Middle frontal gyrus (tissue), 1 donor: ENCODE data around the gene CNTLN.
"Not testable (repeated sequence)": the region's sequence is repeated elsewhere in the genome, so short reads cannot be mapped to it uniquely, and the experiment has no call there.

ENCODE experiments used
- DNase-seq: peaks from one replicate; pipeline ENCODE4 v3.0.0-alpha.2; 2015; ENCODE audit warnings: low spot score; ENCODE audit errors: extremely low spot score

Gene CNTLN

DNA sequence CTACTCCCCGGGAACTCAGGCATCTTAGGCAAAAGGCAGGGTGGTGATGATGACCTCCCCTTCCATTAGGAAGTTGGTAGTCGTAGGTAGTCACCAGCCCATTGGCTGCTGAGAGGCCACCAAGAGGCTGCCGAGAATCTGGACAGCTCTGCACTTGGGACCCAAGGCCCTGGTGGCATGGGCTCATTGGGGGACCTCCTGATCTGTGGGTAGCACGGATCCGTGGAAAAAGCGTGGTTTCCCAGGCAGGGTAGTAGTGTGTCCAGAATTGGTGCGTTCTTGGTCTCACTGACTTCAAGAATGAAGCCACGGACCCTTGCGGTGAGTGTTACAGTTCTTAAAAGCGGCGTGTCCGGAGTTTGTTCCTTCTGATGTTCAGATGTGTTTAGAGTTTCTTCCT, 158.8 kb downstream of the CNTLN start:
- DNase-seq, result no peak

DNA sequence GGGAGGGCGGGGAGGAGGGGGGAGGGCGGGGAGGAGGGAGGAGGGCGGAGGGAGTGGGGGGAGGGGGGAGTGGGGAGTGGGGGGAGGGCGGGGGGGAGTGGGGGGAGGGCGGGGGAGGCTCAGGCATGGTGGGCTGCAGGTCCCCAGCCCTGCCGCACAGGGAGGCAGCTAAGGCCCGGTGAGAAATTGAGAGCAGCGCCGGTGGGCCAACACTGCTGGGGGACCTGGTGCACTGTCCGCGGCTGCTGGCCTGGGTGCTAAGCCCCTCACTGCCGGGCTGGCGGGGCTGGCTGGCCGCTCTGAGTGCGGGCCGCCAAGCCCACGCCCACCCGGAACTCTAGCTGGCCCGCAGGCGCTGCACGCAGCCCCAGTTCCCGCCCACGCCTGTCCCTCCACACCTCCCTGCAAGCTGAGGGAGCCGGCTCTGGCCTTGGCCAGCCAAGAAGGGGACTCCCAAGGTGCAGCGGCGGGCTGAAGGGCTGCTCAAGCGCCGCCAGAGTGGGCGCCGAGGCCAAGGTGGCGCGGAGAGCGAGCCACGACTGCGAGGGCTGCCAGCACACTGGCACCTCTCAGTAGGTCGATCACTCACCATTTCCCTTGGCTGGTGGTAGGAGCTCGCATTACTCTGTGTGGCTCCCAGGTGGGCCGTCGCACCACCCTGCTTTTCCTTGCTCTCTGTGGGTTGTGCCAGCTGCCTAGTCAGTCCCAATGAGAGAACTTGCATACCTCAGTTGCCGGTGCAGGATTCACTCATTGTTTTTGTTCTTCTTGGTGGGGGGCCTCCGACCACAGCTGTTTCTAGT, 160.2 kb downstream of the CNTLN start:
- DNase-seq, result no peak

DNA sequence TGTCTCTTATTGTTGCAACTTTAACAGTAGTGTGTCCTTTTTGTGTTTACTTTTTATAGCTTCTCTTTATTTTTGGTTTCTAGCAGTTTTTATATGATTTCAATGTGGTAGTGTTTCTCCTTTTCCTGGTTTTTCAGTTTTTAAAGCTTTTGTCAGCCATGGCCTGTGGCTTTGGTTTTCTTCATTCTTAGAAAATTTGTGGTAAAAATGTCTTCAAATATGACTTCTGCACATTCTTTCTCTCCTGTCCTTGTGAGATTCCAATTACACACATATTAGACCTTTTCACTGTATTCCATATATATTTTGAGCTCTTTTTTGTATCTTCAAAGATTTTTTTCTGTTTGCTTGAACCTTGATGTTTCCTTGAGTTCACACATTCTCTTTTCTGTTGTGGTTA, 180.5 kb downstream of the CNTLN start:
- DNase-seq, result no peak

DNA sequence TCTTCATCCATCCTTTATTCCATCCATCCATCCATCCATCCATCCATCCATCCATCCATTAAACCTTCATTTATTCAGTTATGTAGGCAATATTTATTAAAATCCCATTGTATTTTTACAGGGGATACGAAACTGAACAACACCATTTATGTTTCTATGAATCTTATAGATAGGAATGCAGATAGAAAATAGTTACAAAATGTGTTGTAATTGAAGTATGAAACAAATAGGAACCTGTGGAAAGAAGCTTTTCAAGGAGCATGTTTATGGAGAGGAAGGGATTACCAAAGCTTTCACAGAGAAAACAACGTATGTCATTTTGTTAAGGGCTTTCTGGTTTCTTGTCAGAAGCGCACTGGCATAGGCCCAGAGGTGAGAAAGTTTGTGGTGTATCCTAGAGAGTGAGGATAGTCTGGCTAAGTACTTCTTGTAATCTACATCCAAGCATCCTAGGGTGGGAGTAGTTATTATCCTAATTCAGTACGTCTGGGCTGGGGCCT, 184.0 kb downstream of the CNTLN start:
- no peak for DNase-seq

DNA sequence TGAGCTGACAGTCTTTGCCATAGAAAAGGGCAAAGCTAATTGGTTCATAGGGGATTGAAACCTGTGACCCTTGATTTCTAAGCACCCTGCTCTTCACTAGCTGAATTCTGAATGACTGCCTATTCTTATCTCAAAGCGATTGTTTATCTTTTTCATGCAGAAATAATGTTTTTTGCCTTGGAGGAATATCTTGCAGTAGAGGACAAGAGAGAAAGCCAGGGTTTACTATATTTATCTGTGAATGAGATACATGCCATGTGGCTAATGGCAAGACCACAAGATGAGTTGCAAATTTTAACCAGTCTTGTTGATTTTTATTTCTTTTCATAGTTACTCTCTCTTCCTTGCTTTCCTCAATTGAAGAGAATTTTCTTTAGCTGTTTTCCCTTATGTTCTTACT, 185.0 kb downstream of the CNTLN start:
- no peak for DNase-seq

DNA sequence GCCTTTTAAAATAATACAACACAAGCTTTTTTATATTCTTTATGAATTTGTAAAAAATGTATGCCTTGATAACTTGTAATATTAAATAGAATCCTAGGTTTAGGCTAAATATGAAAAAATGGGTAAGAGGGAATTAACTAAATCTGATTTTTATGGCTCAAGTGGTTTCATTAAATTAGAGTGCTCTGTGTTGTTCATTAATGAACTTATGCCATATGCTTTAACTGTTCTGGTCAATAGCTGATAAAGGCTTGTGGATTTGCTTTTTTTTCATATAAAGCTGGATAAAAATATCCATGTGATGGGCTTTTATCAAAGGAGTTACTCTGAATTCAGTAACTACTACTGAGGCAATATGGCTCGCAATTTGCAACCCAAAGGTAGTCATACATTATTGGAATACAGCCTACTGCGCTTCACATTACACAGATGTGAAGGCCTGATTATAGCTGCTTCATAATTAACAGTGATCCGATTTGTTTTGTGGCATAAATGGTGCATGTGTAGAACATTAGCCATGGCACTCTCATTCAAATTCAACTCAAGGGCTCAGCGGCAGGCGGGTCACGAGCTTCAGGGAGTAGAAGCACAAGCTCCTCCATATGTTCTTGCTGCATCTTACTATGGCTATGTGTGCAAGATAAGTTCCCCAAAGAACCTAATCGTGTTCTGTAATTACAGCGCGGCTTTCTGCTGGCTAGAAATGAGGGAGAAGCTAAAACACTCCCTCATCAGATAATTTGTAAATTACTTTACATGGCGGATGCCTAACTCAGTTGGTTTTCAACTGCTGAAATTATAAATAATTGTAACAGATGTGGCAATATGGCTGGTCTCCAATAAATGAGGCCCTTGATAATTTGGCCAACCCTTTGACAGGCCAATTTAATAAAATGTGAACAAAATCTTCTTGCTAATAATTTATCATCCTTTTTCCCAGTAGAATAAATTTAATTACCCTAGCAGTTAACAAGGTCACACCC, 188.3 kb downstream of the CNTLN start:
- no peak for DNase-seq

DNA sequence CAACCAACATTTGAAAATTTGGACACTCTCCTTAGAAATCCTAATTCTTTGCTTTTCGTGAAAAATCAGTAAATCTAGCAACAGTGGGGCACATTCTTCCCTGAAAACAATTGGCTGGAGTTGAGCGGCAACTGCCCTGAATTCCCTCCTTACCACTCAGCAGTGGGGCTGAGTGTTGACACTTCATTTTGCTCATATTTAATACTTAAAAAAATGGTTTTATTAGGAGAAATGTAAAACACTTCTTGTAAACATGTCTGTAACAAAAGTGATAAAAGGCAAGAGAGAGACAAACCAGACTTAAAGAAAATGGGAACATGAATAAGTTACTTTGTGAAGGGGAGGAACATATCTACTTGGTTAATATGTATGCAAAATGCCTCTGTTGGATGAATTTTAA, 193.5 kb downstream of the CNTLN start:
- DNase-seq, result no peak

DNA sequence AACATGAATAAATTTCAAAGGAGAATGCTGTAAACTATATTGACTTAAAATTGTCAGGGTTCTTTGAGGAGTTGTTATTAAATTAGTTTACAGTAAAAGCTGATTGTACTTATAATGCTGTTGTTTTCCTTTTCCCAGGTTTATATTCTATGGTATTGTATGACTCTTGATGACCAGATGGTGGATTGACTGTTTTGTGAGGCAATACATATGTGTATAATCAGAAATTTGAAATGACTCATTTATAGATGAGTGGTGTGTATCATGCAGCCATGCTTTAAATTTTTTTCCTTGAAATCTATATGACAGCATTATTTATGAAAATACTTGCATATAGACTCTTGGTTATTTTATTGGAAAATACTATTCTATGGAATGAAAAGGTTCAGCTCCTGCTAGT, 195.3 kb downstream of the CNTLN start:
- DNase-seq, result no peak

DNA sequence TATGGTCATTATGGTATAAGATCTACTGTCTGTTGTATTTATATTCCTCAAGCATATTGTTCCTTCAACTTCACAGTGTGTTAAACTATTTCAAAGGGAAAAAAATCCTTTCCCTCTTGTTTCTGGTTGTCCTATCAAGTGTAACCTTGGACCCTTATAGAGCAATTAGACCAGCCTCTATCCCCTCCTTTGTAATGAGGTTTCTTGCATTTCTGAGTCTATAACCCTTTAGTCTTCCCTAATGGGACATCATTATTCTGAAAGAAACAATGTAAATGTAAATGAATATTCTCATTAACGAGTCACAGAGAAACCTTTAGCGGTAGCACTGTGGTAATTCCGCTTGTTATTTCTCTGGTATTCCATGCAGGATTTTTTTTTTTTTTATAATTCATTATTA, 197.3 kb downstream of the CNTLN start:
- DNase-seq, result no peak

DNA sequence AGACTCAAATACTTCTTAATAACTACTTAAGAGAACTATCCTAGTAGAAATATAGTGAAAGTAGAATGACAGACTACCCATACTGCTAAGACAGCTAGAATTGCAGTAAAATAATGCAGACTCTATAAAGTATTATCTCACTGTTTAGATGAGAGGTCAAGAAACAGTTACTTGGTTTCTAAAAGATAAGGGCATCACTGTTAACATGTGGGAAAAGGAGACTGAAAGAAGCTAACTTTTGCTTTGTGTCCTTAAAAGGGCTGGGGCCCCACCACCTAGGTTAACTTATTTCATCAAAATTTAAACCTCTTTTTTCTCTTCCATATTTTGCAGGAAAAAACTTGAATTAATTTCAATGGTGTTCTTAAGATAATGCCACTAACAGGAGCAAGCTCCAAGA, 204.3 kb downstream of the CNTLN start:
- DNase-seq, result no peak

DNA sequence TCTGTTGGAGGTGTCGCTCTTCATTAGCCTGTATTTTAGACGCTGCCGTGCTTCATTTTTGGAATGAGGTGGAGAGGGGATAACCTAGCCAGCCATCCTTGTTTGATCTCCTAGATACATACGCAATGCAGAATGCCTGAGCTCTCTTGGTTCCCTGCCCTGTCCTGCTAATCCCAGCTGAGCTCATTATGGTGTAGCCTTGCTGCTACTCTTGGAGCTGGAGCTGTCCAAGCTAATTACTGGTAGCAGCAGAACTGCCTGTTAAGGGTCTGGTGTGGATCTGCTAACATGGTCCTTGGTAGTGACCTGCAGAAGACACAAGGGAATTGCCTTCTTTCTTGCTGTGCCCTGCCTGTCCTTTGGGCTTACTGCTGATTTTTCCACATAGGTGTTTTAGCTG, 207.9 kb downstream of the CNTLN start:
- DNase-seq, result no peak

DNA sequence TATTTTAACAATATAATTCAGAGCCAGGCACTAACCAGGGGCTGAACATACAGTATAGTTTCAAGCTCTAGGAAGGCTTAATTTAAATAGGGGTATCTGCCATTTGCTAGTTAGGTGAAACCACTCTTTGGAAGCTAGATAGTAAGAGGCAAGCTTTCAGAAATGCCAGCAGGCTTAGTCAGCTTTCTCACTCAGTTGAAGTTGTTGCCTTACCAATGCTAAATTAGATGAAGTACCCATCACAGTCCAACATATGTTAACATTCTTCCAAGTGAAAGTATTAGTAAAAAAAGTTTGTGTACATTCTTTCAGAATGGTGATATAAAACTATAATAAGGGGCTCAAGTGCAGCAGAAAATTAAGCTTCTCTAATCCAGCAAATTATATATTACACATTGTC, 215.0 kb downstream of the CNTLN start:
- no peak for DNase-seq

DNA sequence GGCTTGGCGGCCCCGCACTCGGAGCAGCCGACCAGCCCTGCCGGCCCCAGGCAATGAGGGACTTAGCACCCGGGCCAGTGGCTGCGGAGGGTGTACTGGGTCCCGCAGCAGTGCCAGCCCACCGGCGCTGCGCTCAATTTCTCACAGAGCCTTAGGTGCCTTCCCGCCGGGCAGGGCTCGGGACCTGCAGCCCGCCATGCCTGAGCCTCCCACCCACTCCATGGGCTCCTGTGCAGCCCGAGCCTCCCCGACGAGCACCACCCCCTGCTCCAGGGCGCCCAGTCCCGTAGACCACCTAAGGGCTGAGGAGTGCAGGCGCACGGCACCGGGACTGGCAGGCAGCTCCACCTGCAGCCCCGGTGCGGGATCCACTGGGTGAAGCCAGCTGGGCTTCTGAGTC, 219.2 kb downstream of the CNTLN start:
- DNase-seq, result not testable (repeated sequence)

DNA sequence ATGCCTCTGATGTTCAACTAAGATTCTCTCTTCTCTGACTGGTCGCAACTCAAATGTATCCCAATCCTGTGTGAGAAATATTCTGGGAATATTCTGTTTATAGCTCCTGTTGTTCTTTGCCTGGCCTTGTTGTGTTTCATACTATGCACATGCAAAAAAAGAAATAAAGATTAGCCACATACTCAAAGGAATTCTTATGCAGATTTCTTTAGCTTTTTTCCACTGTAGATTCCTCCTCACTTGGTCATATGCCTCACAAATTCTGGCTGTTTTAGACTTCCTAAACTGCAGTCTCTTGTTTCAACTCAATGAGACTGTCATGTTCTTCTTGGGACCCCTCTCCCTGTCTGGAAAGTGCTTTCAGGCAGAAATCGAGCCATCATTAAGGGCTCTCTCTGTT, 226.5 kb downstream of the CNTLN start:
- no peak for DNase-seq

DNA sequence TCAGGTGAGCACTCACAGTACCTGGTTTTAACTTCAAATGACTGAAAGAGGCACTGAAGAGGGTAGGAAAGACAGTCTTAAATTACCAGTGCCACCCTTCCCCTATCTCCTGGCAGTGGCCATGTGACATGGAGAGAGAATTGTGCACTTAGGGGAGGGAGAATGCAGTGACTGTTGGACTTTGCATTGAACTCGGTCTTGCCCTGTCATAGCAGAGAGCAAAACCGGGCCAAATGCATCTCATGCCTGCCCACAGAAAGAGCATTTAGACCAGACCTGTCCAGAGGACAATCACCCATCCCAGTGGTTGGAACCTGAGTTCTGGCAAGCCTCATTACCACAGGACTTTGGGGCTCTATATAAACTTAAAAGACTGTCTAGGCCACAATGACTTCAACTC, 232.2 kb downstream of the CNTLN start:
- DNase-seq, result no peak

DNA sequence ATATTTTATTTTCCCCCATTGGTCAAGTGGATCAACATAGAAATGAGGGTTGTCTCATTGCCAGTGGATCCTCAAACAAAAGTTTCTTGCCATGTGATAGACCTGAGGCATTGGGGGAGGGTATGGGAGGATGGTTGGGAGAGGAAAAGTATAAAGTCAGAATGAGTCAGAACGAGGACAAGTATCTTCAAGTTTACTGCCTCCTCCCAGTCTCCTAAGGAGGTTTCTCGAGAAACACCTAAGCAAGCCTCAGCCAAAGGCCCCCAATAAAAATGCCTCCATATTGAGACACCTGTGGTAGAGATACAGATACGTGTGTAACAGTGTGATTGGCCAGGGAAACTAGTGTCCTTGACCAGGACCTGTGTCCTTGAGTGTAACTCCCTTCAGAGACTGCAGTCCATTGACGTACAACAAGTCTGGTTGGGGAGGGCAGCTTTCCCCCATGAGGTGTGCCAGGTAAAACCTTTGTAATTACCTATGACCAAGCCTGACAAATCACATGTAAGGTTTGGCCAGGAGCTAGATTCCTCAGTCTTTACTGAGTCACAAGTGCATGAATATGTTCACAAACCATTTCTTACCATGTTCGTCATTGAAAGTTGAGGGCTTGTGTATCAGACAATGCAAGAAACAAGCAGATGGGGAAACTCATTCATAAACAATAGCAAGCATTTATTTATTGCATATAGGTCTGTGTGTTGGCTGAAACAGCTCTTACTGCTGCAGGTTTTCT, 245.5 kb downstream of the CNTLN start:
- no peak for DNase-seq

DNA sequence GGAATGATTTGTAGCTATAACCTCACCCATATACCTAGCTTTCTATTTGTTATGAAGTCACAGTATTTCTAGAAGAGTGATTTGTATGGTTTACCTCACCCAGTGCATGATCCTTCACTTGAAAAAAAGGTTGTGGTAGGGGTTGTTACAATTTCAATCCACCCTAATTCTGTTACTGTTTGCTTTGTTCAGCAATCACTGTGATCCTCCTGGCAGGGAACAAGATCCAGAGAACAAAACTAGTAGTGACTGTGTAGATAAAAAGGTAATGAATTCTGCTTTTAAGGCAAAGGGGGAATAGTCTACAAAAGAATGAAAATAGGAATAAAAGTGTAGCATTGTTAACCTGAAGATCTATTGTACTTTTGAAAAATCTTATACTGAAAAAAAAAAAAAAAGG, 252.7 kb downstream of the CNTLN start:
- DNase-seq, result no peak

DNA sequence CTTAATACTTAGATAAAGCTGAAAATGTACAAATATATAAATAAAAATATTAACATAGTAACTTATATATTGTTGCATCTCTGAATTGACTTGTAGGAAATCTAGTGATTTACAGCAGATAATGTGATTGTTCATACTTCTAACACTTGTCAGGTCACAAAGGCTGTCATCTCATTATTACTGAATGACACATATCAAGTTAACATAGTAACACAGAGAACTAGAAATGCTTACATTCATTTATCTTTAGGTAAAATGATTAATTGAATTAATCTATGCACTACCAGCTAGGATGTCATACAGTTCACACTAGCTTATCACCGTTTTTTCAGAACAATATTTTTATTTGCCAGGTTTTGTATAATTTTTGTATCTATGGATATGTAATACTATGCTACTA, 254.2 kb downstream of the CNTLN start:
- no peak for DNase-seq

DNA sequence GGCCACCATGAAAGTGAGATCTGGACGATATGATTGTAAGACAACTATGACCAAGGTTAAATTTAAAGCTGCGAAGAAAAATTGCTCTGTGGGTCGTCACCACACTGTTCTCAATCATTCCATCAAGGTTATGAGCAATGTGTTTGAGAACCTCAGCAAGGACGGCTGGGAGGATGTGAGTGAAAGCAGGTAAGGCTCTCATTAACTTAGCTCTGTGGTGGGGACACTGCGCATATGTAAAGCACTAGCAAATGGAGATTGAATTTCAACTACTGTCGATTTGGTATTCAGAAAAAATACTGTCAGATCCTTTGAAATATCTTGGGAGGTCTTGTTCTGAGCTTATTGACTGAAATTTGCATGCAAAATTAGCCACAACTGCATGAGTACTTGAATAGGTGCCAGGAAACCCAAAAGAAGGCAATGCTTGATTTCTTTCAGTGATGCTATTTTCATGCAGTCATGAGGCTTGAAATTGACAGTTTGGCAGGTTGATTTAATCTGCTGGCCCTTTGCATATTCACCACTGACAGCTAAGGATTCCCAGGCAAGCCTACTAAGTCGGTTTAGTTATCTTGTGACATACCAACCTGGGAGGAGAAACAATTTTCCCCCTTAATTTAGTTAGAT, 260.2 kb downstream of the CNTLN start:
- no peak for DNase-seq

DNA sequence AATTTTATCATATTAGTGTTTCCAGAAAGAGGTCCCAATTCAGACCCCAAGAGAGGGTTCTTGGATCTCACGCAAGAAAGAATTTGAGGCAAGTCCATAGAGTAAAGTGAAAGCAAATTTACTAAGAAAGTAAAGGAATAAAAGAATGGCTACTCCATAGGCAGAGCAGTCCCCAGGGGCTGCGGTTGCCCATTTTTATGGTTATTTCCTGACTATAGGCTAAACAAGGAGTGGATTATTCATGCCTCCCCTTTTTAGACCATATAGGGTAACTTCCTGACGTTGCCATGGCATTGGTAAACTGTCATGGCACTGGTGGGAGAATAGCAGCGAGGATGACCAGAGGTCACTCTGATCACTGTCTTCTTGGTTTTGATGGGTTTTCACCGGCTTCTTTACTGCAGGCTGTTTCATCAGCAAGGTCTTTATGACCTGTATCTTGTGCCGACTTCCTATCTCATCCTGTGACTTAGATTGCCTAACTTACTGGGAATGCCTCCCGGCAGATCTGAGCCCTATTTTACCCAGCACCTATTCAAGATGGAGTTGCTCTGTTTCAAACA, 262.4 kb downstream of the CNTLN start:
- DNase-seq, result not testable (repeated sequence)

DNA sequence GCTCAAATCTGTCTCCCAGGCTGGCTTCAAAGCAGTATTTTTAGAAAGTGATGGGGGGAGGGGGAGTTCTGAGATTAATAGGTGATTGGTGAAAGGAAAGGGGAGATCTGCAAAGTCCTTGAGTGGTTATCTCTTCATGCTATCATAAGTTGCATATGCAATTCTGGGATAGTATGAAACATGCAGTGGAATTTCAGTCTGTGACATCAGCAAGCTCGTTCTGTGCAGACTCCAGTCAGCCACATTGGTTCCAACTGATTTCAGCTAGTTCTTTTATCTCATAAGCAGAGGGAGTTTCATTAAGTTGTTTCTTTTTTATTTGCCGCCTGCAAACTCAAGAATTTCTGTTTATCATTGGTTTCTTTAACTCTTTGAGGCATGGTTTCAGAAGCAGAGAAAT, 263.5 kb downstream of the CNTLN start:
- DNase-seq, result no peak
